ENCODE data around the gene NEDD1.

The NEDD1 gene

GRCh38 chr12:96883571-96883970 is 23.5 kb upstream of the NEDD1 start:
- no peaks in the 10 kb centered on the region for H3K9me3 ChIP-seq (replicated peaks; ENCODE audit: insufficient read depth, low read length)
- H3K27ac ChIP-seq (ENCODE audit: low read length): no peak overlapping the region
- H3K4me2 ChIP-seq (ENCODE audit: low read depth, low read length): no peak overlapping the region
- H3K27me3 ChIP-seq (replicated peaks; ENCODE audit: insufficient read depth, low read length): no peaks in the 10 kb centered on the region
- H3K4me3 ChIP-seq (ENCODE audit: low read length): no peak overlapping the region
- H3K9ac ChIP-seq (ENCODE audit: low read length): no peak overlapping the region
- no peak for DNase-seq
- H3F3A ChIP-seq (ENCODE audit: insufficient read depth, low read length): no peaks in the 10 kb centered on the region
- no peaks in the 10 kb centered on the region for H3K9me2 ChIP-seq (replicated peaks; ENCODE audit: insufficient read depth, low read length)
- no peaks in the 10 kb centered on the region for H3K4me1 ChIP-seq (ENCODE audit: low read length)
- H2AFZ ChIP-seq (ENCODE audit: low read length): no peak overlapping the region
- TF ChIP-seq EZH2 (optimal IDR thresholded peaks at IDR 0.05; ENCODE audit: low read depth, low read length) (no peak), EZH2phosphoT487 (IDR thresholded peaks at IDR 0.05; ENCODE audit: low read length) (no peak), CTCF (IDR thresholded peaks at IDR 0.05; ENCODE audit: low read length) (no peak)
- no peaks in the 10 kb centered on the region for H3K36me3 ChIP-seq (replicated peaks; ENCODE audit: insufficient read depth, low read length)
- no peaks in the 10 kb centered on the region for H3K79me2 ChIP-seq (ENCODE audit: low read length)
- H4K20me1 ChIP-seq (ENCODE audit: insufficient read depth, low read length): no peaks in the 10 kb centered on the region

GRCh38 chr12:96886998-96887677 is 19.9 kb upstream of the NEDD1 start:
- H3K27ac ChIP-seq (ENCODE audit: low read length): no peak overlapping the region
- TF ChIP-seq EZH2phosphoT487 (IDR thresholded peaks at IDR 0.05; ENCODE audit: low read length) (no peak), CTCF (IDR thresholded peaks at IDR 0.05; ENCODE audit: low read length) (no peak), EZH2 (optimal IDR thresholded peaks at IDR 0.05; ENCODE audit: low read depth, low read length) (no peak)
- no peak overlapping the region for H3K4me2 ChIP-seq (ENCODE audit: low read depth, low read length)
- H3K27me3 ChIP-seq (replicated peaks; ENCODE audit: insufficient read depth, low read length): no peaks in the 10 kb centered on the region
- no peak overlapping the region for H2AFZ ChIP-seq (ENCODE audit: low read length)
- H3K9ac ChIP-seq (ENCODE audit: low read length): no peak overlapping the region
- DNase-seq: no peak
- H3K36me3 ChIP-seq (replicated peaks; ENCODE audit: insufficient read depth, low read length): no peaks in the 10 kb centered on the region
- no peak overlapping the region for H3K4me3 ChIP-seq (ENCODE audit: low read length)
- no peaks in the 10 kb centered on the region for H3K9me3 ChIP-seq (replicated peaks; ENCODE audit: insufficient read depth, low read length)
- no peaks in the 10 kb centered on the region for H3K9me2 ChIP-seq (replicated peaks; ENCODE audit: insufficient read depth, low read length)
- H3K79me2 ChIP-seq (ENCODE audit: low read length): no peaks in the 10 kb centered on the region
- H4K20me1 ChIP-seq (ENCODE audit: insufficient read depth, low read length): no peaks in the 10 kb centered on the region
- no peaks in the 10 kb centered on the region for H3K4me1 ChIP-seq (ENCODE audit: low read length)
- no peaks in the 10 kb centered on the region for H3F3A ChIP-seq (ENCODE audit: insufficient read depth, low read length)

- no peaks in the 10 kb centered on the region for H4K20me1 ChIP-seq (ENCODE audit: insufficient read depth, low read length)
- TF ChIP-seq CTCF (IDR thresholded peaks at IDR 0.05; ENCODE audit: low read length) (no peak), EZH2phosphoT487 (IDR thresholded peaks at IDR 0.05; ENCODE audit: low read length) (no peak), EZH2 (optimal IDR thresholded peaks at IDR 0.05; ENCODE audit: low read depth, low read length) (no peak)
- no peaks in the 10 kb centered on the region for H3K27me3 ChIP-seq (replicated peaks; ENCODE audit: insufficient read depth, low read length)
- no peak for DNase-seq
- H3K9ac ChIP-seq (ENCODE audit: low read length): no peak overlapping the region
- H3K27ac ChIP-seq (ENCODE audit: low read length): no peak overlapping the region
- H3K9me2 ChIP-seq (replicated peaks; ENCODE audit: insufficient read depth, low read length): no peaks in the 10 kb centered on the region
- no peak overlapping the region for H3K4me2 ChIP-seq (ENCODE audit: low read depth, low read length)
- no peak overlapping the region for H2AFZ ChIP-seq (ENCODE audit: low read length)
- no peaks in the 10 kb centered on the region for H3K9me3 ChIP-seq (replicated peaks; ENCODE audit: insufficient read depth, low read length)
- no peak overlapping the region for H3K4me3 ChIP-seq (ENCODE audit: low read length)
- no peaks in the 10 kb centered on the region for H3K4me1 ChIP-seq (ENCODE audit: low read length)
- H3K36me3 ChIP-seq (replicated peaks; ENCODE audit: insufficient read depth, low read length): no peaks in the 10 kb centered on the region
- no peaks in the 10 kb centered on the region for H3K79me2 ChIP-seq (ENCODE audit: low read length)
- no peaks in the 10 kb centered on the region for H3F3A ChIP-seq (ENCODE audit: insufficient read depth, low read length)
Measured at GRCh38 chr12:96889273-96889933, 17.7 kb upstream of the NEDD1 start.

All from MM.1S (cell line).